HG03460 (cell line): ENCODE data around the gene CFAP210.
"Not testable (repeated sequence)": the region's sequence is repeated elsewhere in the genome, so short reads cannot be mapped to it uniquely, and the experiment has no call there.

Experiments
- ATAC-seq: cut with Tn5 transposase; IDR thresholded peaks from one replicate; pipeline ENCODE4 v1.9.1; 2021; ENCODE audit not compliant: unreplicated experiment

CFAP210 gene

GRCh38 chr2:169636440-169637097 is 57.6 kb downstream of the CFAP210 start:
- ATAC-seq, result no peak

- ATAC-seq, result no peak
Measured at GRCh38 chr2:169625781-169626180, 68.4 kb downstream of the CFAP210 start.

DNA sequence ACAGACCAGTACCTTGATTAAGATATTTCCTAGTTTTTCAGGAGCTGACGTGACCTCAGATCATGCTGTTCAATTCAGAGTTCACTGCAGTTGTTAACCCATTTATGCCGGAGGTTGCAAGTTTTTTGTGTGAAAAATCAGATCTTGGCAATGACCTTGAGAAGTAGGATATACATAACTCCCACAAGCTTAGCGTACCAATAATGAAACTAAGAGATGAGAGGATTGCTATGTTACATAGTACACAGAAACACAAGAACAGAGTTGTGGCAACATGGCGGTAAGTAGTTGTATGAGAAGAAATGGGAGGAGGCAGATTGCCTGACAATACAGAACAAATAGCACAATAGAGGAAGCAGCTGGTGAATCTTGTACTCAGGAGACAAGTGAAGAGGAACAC is 71.0 kb downstream of the CFAP210 start:
- no peak for ATAC-seq

GRCh38 chr2:169620509-169620908 is 73.7 kb downstream of the CFAP210 start:
- ATAC-seq, result no peak

DNA sequence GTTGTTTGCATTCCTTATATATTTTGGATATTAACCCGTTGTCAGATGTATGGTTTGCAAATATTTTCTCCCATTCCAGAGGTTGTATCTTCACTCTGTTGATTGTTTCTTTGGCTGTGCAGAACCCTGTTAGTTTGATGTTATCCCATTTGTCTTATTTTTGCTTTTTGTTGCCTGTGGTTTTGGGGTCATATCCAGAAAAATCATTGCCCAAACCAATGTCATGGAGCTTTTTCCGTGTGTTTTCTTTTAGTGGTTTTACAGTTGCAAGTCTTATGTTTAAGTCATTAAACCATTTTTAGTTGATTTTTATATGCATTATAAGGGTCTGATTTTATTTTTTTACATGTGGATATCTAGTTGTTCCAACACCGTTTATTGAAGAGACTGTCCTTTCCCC is 74.3 kb downstream of the CFAP210 start:
- ATAC-seq, result no peak

- not testable (repeated sequence) for ATAC-seq
Measured at GRCh38 chr2:169615982-169616381, 78.2 kb downstream of the CFAP210 start.

GRCh38 chr2:169613876-169614275 is 80.3 kb downstream of the CFAP210 start:
- no peak for ATAC-seq

GRCh38 chr2:169609264-169609663 is 84.9 kb downstream of the CFAP210 start:
- no peak for ATAC-seq

DNA sequence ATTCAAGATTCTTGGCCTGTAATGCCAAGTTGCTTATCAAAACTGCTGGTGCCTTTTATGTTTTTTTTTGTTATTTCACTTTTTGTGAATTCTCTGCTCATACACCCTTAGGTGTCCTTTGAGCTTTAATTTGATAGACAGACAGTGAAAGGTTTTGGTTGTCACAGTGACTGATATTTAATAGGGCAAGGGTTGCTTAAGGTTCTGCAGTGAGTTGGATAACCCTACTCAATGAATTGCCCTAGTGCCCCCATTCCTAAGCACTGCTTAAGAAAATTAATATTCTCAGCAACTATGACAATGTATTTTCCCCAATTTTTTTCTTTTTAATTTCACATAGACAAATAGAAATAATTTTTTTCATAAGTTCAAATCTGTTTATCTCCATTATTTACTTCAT is 94.6 kb downstream of the CFAP210 start:
- ATAC-seq, result no peak

DNA sequence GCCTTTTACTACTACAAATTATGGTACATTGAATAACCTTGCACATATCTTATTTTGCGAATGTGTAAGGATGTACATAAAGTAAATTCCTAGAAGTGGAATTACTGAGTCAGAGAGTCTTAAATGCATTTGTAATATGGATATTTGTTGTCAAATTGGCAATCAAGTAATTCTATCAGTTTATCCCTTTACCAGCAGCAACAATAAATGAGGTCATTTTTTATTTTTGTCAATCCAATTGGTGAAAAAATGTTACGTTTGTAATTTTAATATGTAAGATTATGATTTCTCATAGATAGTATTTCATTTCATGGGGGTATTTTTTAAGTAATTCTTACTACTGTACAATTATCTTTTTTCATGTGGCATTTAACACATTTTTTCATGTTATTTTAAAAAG is 95.2 kb downstream of the CFAP210 start:
- no peak for ATAC-seq

- not testable (repeated sequence) for ATAC-seq
Measured at GRCh38 chr2:169596546-169596945, 97.7 kb downstream of the CFAP210 start.
